HFF-Myc (cell line): ENCODE measurements around the gene C13orf42.

Experiments used
- DNase-seq: peaks from one replicate; pipeline ENCODE4 v3.0.0-alpha.2; 2011; ENCODE audit warnings: low read depth; ENCODE audit errors: extremely low read depth
- H3K4me3 ChIP-seq: replicated peaks from 2 replicates; pipeline ENCODE4 v1.5.1; 2011; ENCODE audit warnings: low read depth, mild to moderate bottlenecking, control low read depth, low read length
- TF ChIP-seq, protein P1 (sequence below): IDR thresholded peaks from 2 replicates; pipeline ENCODE4 v1.5.1; 2012; ENCODE audit warnings: mild to moderate bottlenecking, low read depth, low read length, control low read depth; ENCODE audit errors: missing control alignments

The C13orf42 gene

GRCh38 chr13:51147732-51148131 is 36.7 kb upstream of the C13orf42 start:
- no peak for DNase-seq
- H3K4me3 ChIP-seq = no peak overlapping the region
- TF ChIP-seq, protein P1, sequence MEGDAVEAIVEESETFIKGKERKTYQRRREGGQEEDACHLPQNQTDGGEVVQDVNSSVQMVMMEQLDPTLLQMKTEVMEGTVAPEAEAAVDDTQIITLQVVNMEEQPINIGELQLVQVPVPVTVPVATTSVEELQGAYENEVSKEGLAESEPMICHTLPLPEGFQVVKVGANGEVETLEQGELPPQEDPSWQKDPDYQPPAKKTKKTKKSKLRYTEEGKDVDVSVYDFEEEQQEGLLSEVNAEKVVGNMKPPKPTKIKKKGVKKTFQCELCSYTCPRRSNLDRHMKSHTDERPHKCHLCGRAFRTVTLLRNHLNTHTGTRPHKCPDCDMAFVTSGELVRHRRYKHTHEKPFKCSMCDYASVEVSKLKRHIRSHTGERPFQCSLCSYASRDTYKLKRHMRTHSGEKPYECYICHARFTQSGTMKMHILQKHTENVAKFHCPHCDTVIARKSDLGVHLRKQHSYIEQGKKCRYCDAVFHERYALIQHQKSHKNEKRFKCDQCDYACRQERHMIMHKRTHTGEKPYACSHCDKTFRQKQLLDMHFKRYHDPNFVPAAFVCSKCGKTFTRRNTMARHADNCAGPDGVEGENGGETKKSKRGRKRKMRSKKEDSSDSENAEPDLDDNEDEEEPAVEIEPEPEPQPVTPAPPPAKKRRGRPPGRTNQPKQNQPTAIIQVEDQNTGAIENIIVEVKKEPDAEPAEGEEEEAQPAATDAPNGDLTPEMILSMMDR = no peak

DNA sequence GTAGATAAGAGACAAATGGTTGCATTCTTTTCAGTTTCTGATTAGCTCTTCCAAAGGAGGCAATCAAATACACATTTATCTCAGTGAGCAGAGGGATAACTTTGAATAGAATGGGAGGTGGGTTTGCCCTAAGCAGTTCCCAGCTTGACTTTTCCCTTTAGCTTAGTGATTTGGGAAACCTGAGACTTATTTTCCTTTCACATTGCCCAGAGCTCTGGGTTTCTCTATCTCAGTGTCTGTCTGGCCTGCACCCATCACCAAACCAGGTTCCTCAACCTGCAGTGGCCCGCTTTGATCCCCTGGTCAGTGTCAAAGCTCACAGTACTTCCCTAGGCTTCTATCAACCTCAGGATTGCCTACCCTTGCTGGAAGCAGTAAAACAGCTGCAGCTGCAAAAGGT is 35.6 kb upstream of the C13orf42 start:
- H3K4me3 ChIP-seq = no peak overlapping the region
- TF ChIP-seq, protein P1 = no peak
- DNase-seq = no peak

DNA sequence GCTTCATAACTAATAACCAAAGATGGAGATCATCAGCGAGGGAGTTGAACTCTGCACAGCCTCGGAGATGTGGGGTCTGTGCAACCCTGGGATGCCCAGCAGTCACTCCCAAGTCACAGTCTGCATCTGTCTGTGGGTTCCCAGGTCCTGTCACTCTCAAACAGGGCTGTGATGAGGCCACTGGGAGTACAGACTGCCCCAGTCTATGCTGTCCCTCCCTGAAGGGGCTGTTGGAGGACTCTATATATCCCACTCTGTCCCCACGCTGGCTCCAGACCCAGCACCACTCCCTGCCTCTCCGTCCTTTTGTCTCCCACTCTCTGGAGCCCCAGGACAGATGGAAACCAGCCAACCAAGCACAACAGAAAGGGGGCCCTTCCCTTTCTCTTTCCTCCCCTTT is 26.2 kb upstream of the C13orf42 start:
- H3K4me3 ChIP-seq = no peak overlapping the region
- no peak for DNase-seq
- TF ChIP-seq, protein P1 = no peak

DNA sequence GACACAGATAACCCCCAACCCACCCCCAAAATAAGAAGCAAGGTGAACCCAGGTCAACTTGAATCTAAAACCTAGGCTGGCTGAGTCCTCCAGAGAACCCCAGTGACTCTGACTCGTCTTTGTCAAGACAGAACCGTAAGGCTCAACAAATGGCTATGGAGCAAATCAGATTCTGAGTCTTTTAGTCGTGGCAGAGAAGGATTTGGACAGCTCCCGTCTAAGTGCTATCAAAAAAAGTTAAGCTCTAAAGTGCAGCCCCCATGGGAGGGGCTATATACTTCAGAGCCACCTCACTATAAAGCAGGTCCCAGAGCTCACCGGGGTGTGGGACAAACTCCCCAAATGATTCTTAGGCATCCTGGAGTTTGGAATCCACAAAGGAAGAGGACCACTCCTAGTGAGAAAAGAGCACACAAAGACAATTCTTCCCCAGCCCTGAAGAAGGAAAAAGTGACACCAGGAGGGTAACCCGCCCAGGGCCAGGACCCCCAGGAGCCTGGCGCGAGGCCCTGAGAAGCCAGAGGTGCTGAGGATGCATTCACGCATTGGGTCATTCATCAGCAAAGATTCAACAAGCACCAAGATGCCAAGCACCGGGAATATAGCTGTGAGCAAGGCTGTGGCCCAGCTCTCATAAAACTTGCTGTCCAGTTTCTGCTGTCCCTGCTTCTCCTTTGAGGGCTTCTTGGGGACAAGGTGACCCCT is 25.4 kb upstream of the C13orf42 start:
- TF ChIP-seq, protein P1 = no peak
- DNase-seq = no peak
- no peak overlapping the region for H3K4me3 ChIP-seq

- TF ChIP-seq, protein P1 = no peak
- no peak for DNase-seq
- H3K4me3 ChIP-seq = no peak overlapping the region
Observed at GRCh38 chr13:51134763-51135365, 23.8 kb upstream of the C13orf42 start.

DNA sequence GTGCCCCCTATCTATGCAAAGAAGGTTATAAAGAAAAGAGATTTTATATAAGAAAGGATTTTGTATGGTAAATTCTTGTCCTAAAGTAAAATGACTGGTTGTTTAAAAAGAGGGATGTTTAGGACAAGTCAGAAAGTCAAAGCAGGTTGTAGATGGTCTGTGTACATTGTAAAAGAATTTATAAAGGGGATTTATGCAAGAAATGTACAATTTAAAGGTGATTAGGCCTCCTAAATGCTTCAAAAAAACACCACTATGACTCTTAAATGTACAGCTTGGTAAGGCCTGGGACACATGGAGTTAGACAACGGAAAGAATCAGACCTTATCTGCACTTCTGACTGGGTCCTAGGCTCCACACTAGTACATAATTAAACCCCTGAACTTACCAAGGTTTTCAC is 19.3 kb upstream of the C13orf42 start:
- TF ChIP-seq, protein P1 = no peak
- DNase-seq = no peak
- no peak overlapping the region for H3K4me3 ChIP-seq
